PFSK-1 (cell line): Measurements from ENCODE around the gene MAD1L1.

Experiments
- REST ChIP-seq, 2 experiments: IDR thresholded peaks; 2 replicates each; pipeline versions ENCODE4 v1.6.1 to v1.8.0; 2011 to 2012; ENCODE audit warnings: low read depth in 2 of 2, low read length in 2 of 2, control low read depth in 1 of 2, inconsistent platforms in 1 of 2, mild to moderate bottlenecking in 1 of 2, moderate library complexity in 1 of 2; ENCODE audit not compliant: insufficient read depth in 1 of 2
- SIN3A ChIP-seq: IDR thresholded peaks from 2 replicates; pipeline ENCODE4 v1.6.1; 2012; ENCODE audit warnings: mild to moderate bottlenecking, low read length, moderate library complexity, borderline replicate concordance; ENCODE audit not compliant: insufficient read depth
- TAF1 ChIP-seq: IDR thresholded peaks from 2 replicates; pipeline ENCODE4 v1.6.1; 2012; ENCODE audit warnings: low read length, control low read depth, borderline replicate concordance; ENCODE audit not compliant: insufficient read depth

GRCh38 chr7:2051707-2052656, 180.8 kb downstream of the MAD1L1 start:
- no peak for TF ChIP-seq TAF1
- no peak for TF ChIP-seq REST (IDR thresholded peaks at IDR 0.05; ENCODE audit: insufficient read depth in 1 of 2, low read depth in 2 of 2, low read length in 2 of 2)
- no peak for TF ChIP-seq SIN3A
